ENCODE results near the gene NLRP3. TPM values are rescaled to one million over a fixed set of nuclear protein-coding genes. Genes with fewer than 3 reads are reported as not detected.

The NLRP3 gene
- total RNA-seq, 1 experiment from 2014 or later, result 0.33 TPM

GRCh38 chr1:247434005-247434404 is 18.0 kb downstream of the NLRP3 start:
- no peak for ATAC-seq
- CTCF ChIA-PET, result no interaction called here
- intact Hi-C loops (cut with micrococcal nuclease; ENCODE audit: unreplicated experiment), result no loop called here
- Histone ChIP-seq H3K9me3 (ENCODE audit: control insufficient read depth, insufficient read depth, low read depth, low read length) (no peaks in the 10 kb centered on the region), H3K36me3 (ENCODE audit: control insufficient read depth, insufficient read depth, low read length) (no peaks in the 10 kb centered on the region), H3K4me3 (ENCODE audit: low read depth in 2 of 2, low read length in 2 of 2) (no peak overlapping the region), H3K27ac (ENCODE audit: low read length) (no peak overlapping the region), H3K4me1 (ENCODE audit: control insufficient read depth, insufficient read depth, low read length) (no peaks in the 10 kb centered on the region), H3K27me3 (ENCODE audit: control insufficient read depth, insufficient read depth, low read length) (peaks cover 4% of the 10 kb centered on the region; the same call in 1 of the 2 replicates)
- BruUV-seq (replicated peaks), result no TSS peak
- DNase-seq (ENCODE audit: low read depth, low spot score), result no peak
- POLR2A ChIA-PET, result no interaction called here
- in situ Hi-C loops (cut with HindIII; ENCODE audit: low pct_unique_long_range_greater_than_20kb, low sequenced_read_pairs), result no loop called here
- no peak for TF ChIP-seq TCF7L2 (IDR thresholded peaks at IDR 0.05; ENCODE audit: low read depth, low read length)
- TF ChIP-seq POLR2AphosphoS5 (IDR thresholded peaks at IDR 0.05; ENCODE audit: low read depth, low read length), result no peak
- TF ChIP-seq SIN3A (IDR thresholded peaks at IDR 0.05; ENCODE audit: borderline replicate concordance, insufficient read depth, low read depth, low read length), result no peak
- TF ChIP-seq CTCF (IDR thresholded peaks at IDR 0.05), result no peak
- no peak for TF ChIP-seq REST (IDR thresholded peaks at IDR 0.05; ENCODE audit: insufficient read depth in 1 of 2, low read depth in 2 of 2, low read length in 1 of 2)

DNA sequence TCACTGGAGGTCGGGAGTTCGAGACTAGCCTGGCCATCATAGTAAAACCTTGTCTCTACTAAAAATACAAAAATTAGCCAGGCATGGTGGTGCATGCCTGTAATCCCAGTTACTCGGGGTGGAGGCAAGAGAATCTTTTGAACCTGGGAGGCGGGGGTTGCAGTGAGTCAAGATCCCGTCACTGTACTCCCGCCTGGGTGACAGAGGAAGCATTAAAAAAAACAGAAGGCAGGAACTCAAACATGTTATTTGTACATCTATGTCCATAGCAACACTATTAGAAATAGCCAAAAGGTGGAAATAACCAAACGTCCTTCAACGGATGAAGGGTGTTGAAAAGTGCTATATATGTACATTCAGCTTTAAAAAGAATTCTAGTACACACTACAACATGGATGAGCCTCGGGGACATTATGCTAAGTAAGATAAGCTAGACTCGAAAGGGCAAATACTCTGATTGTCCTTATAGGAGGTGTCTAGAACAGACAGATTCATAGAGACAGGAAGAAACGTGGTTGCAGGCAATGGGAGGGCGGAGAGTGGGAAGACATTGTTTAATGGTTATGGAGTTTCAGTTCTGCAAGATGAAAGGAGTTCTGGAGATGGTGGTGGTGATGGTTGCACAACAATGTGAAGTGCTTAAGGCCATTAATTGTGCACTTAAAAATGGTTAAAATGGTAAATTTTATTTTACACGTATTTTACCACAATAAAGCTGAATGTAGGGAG is 19.2 kb downstream of the NLRP3 start:
- ChIA-PET POLR2A (no interaction called here), CTCF (interaction anchor here (0.6 kb wide), 1 partner anchor 13 kb away, joined by 9 read pairs; no protein-coding TSS in a partner anchor)
- Histone ChIP-seq H3K4me3 (ENCODE audit: low read depth in 2 of 2, low read length in 2 of 2) (no peak overlapping the region), H3K27me3 (ENCODE audit: control insufficient read depth, insufficient read depth, low read length) (peaks cover 4% of the 10 kb centered on the region; the same call in 1 of the 2 replicates), H3K4me1 (ENCODE audit: control insufficient read depth, insufficient read depth, low read length) (no peaks in the 10 kb centered on the region), H3K9me3 (ENCODE audit: control insufficient read depth, insufficient read depth, low read depth, low read length) (no peaks in the 10 kb centered on the region), H3K27ac (ENCODE audit: low read length) (no peak overlapping the region), H3K36me3 (ENCODE audit: control insufficient read depth, insufficient read depth, low read length) (no peaks in the 10 kb centered on the region)
- intact Hi-C loops (cut with micrococcal nuclease; ENCODE audit: unreplicated experiment) (no loop called here), in situ Hi-C loops (cut with HindIII; ENCODE audit: low pct_unique_long_range_greater_than_20kb, low sequenced_read_pairs) (no loop called here)
- DNase-seq (ENCODE audit: low read depth, low spot score) (no peak), ATAC-seq (no peak)
- no peak for TF ChIP-seq SIN3A (IDR thresholded peaks at IDR 0.05; ENCODE audit: borderline replicate concordance, insufficient read depth, low read depth, low read length)
- no peak for TF ChIP-seq POLR2AphosphoS5 (IDR thresholded peaks at IDR 0.05; ENCODE audit: low read depth, low read length)
- no peak for TF ChIP-seq CTCF (IDR thresholded peaks at IDR 0.05)
- TF ChIP-seq REST (IDR thresholded peaks at IDR 0.05; ENCODE audit: insufficient read depth in 1 of 2, low read depth in 2 of 2, low read length in 1 of 2), result no peak
- TF ChIP-seq TCF7L2 (IDR thresholded peaks at IDR 0.05; ENCODE audit: low read depth, low read length), result no peak
- BruUV-seq (replicated peaks), result no TSS peak
